Neural crest cell (in vitro differentiated cells): Measurements from ENCODE around the gene SPG11. TPM values are rescaled to one million over a fixed set of nuclear protein-coding genes. Genes with fewer than 3 reads are reported as not detected.
"Not testable (repeated sequence)": the region's sequence is repeated elsewhere in the genome, so short reads cannot be mapped to it uniquely, and the experiment has no call there.

Experiments
- DNase-seq: peaks from one replicate; pipeline ENCODE4 v3.0.0; 2021; ENCODE audit warnings: low read depth, mixed read lengths, low spot score
- H3K27ac Mint-ChIP-seq: one replicate; pipeline ENCODE4 v1.8.0; 2021; ENCODE audit warnings: mild to moderate bottlenecking, mixed read lengths; ENCODE audit not compliant: unreplicated experiment
- H3K27me3 Mint-ChIP-seq: 2 replicates; pipeline ENCODE4 v1.8.0; 2021; ENCODE audit warnings: low read depth, mild to moderate bottlenecking, mixed read lengths
- H3K36me3 Mint-ChIP-seq: 2 replicates; pipeline ENCODE4 v1.8.0; 2021; ENCODE audit warnings: low read depth, mild to moderate bottlenecking, mixed read lengths
- H3K4me1 Mint-ChIP-seq: 2 replicates; pipeline ENCODE4 v1.8.0; 2021; ENCODE audit warnings: mixed read lengths
- H3K4me3 Mint-ChIP-seq: one replicate; pipeline ENCODE4 v1.8.0; 2021; ENCODE audit warnings: mild to moderate bottlenecking, mixed read lengths
- H3K9me3 Mint-ChIP-seq: 2 replicates; pipeline ENCODE4 v1.8.0; 2021; ENCODE audit warnings: mixed read lengths
- total RNA-seq: library from RNA; stranded (reverse); gene quantifications from 2 replicates; pipeline ENCODE4 v1.2.1, GENCODE V29; 2021
- TF ChIP-seq, protein P1 (sequence below): fragments of 200-600 bp; sonication (generic); conservative IDR thresholded peaks from 2 replicates; pipeline ENCODE4 v1.5.0; 2021; ENCODE audit warnings: antibody characterized with exemption, mild to moderate bottlenecking

Gene SPG11
- total RNA-seq, 1 donor from 2014 or later, result 61.7 TPM

DNA sequence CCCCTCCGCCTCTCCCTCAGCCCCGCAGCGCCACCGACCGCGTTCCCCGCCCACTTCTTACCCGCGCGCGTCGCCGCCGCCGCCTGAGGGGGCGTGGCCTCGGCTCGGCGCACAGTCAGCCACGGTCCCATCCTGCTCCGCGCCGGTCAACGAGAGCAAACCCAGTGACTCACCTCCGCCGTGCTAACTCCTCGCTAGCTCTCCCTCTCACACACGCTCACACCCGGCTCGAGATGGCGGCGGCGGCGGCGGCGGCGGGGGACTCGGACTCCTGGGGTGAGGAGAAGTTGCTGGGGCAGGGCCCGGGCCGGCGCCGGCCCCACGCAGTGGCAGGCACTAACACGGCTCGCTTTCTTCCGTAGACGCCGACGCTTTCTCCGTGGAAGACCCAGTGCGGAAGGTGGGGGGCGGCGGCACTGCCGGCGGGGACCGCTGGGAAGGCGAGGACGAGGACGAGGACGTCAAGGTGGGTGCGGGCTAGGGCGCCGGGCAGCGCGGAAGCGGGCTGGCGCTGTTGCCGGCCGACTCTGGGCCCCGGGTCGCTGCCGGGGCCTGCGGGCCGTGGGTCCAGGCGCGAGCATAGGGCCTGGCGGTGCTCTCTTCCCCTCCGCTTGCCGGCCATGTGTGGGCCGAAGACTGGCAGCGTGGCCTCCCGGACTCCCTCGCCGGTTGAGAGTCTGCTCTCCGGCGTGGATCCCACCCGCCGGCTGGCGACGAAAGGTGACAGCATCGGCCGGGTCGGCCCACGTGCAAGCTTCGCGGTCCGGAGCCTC, 126.3 kb downstream of the SPG11 start, which contains the start of gene EIF3J:
Gene EIF3J (plus strand): TSS at position 186 of the 773 bp plus-strand sequence. CDS start 48 bp downstream, at position 234.
- H3K4me3 Mint-ChIP-seq, result peak within 1 kb of the TSS; percentile 89
- H3K9me3 Mint-ChIP-seq, result no peaks in the 10 kb centered on the region
- H3K4me1 Mint-ChIP-seq, result peaks cover 41% of the 10 kb centered on the region
- TF ChIP-seq, protein P1, sequence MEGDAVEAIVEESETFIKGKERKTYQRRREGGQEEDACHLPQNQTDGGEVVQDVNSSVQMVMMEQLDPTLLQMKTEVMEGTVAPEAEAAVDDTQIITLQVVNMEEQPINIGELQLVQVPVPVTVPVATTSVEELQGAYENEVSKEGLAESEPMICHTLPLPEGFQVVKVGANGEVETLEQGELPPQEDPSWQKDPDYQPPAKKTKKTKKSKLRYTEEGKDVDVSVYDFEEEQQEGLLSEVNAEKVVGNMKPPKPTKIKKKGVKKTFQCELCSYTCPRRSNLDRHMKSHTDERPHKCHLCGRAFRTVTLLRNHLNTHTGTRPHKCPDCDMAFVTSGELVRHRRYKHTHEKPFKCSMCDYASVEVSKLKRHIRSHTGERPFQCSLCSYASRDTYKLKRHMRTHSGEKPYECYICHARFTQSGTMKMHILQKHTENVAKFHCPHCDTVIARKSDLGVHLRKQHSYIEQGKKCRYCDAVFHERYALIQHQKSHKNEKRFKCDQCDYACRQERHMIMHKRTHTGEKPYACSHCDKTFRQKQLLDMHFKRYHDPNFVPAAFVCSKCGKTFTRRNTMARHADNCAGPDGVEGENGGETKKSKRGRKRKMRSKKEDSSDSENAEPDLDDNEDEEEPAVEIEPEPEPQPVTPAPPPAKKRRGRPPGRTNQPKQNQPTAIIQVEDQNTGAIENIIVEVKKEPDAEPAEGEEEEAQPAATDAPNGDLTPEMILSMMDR, result no peak
- H3K27me3 Mint-ChIP-seq, result no peaks in the 10 kb centered on the region
- peak within 1 kb of the TSS; percentile 94 for H3K27ac Mint-ChIP-seq
- H3K36me3 Mint-ChIP-seq, result peaks cover 14% of the 10 kb centered on the region
- DNase-seq, result peak; percentile 78

GRCh38 chr15:44536302-44536961, 127.0 kb downstream of the SPG11 start:
- peak overlapping the region; percentile 76 for H3K27ac Mint-ChIP-seq
- peaks cover 35% of the 10 kb centered on the region for H3K4me1 Mint-ChIP-seq
- no peaks in the 10 kb centered on the region for H3K27me3 Mint-ChIP-seq
- peaks cover 14% of the 10 kb centered on the region for H3K36me3 Mint-ChIP-seq
- peak overlapping the region; percentile 89 for H3K4me3 Mint-ChIP-seq
- TF ChIP-seq, protein P1, result peak; percentile 52
- no peaks in the 10 kb centered on the region for H3K9me3 Mint-ChIP-seq
- peak; percentile 78 for DNase-seq

GRCh38 chr15:44535523-44536301, 127.8 kb downstream of the SPG11 start:
- TF ChIP-seq, protein P1, result no peak
- no peak for DNase-seq
- Mint-ChIP-seq H3K36me3 (peaks cover 11% of the 10 kb centered on the region), H3K27me3 (no peaks in the 10 kb centered on the region), H3K27ac (peak overlapping the region; percentile 76), H3K9me3 (no peaks in the 10 kb centered on the region), H3K4me3 (peak overlapping the region; percentile 89), H3K4me1 (peaks cover 28% of the 10 kb centered on the region)

DNA sequence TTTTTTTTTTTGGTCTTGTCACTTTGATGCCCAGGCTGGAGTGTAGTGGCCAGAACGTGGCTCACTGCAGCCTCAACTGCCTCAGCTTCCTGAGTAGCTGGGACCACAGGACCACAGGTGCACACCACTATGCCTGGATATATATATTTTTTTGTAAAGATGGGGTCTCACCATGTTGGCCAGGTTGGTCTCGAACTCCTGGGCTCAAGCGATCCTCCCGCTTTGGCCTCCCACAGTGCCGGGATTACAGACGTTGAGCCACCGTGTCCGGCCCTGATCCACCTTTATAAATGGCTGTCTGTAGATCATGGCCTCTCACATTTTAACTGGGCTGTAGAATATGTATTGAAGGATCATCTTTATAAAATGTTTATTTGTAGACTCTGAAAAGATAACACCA, 128.4 kb downstream of the SPG11 start:
- no peaks in the 10 kb centered on the region for H3K27me3 Mint-ChIP-seq
- H3K27ac Mint-ChIP-seq, result peak overlapping the region; percentile 5
- peak overlapping the region; percentile 86 for H3K4me3 Mint-ChIP-seq
- TF ChIP-seq, protein P1, result no peak
- H3K9me3 Mint-ChIP-seq, result no peaks in the 10 kb centered on the region
- DNase-seq, result no peak
- peaks cover 26% of the 10 kb centered on the region for H3K4me1 Mint-ChIP-seq
- H3K36me3 Mint-ChIP-seq, result peaks cover 8% of the 10 kb centered on the region

DNA sequence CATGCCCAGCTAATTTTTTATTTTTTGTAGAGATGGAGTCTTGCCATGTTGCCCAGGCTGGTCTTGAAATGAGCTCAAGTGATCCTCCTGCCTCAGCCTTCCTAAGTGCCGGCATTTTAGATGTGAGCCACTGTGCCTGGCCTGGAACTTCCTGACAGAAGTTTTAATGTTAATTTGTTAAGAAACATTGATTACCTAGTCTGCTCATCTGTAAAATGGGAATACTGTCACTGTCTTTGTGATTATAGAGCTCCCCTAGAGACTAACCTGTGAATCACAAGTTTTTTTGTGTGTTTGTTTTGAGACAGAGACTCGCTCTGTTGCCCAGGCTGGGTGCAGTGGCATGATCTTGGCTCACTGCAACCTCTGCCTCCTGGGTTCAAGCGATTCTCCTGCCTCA, 130.8 kb downstream of the SPG11 start:
- Mint-ChIP-seq H3K9me3 (no peaks in the 10 kb centered on the region), H3K36me3 (peaks cover 3% of the 10 kb centered on the region), H3K27ac (no peak overlapping the region), H3K27me3 (no peaks in the 10 kb centered on the region), H3K4me3 (peak overlapping the region; percentile 71), H3K4me1 (peaks cover 15% of the 10 kb centered on the region)
- TF ChIP-seq, protein P1, result peak; percentile 28
- no peak for DNase-seq

DNA sequence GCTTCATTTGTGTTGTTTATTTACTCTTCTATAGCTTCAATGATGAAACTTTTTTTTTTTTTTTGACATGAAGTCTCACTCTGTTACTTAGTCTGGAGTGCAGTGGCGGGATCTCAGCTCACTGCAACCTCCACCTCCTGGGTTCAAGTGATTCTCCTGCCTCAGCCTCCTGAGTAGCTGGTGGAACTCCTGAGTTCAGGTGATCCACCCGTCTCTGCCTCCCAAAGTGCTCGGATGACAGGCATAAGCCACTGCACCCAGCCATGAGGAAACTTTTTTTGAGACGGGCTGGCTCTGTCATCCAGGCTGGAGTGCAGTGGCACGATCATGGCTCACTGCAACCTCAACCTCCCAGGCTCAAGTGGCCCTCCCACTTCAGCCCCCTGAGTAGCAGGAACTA, 131.2 kb downstream of the SPG11 start:
- H3K27me3 Mint-ChIP-seq, H3K27ac Mint-ChIP-seq, H3K9me3 Mint-ChIP-seq, DNase-seq, H3K36me3 Mint-ChIP-seq: not testable (repeated sequence)
- Mint-ChIP-seq H3K4me1 (peaks cover 16% of the 10 kb centered on the region), H3K4me3 (peak overlapping the region; percentile 10)
